ENCODE data around the gene ANO8. TPM values are rescaled to one million over a fixed set of nuclear protein-coding genes. Genes with fewer than 3 reads are reported as not detected.

The ANO8 gene
- total RNA-seq, 1 experiment from 2014 or later = 12.1 TPM

- DNase-seq (no peak), ATAC-seq (no peak)
- Histone ChIP-seq H3F3A (ENCODE audit: low read length, unreplicated experiment) (no peaks in the 10 kb centered on the region), H3K4me3 (ENCODE audit: low read length) (no peak overlapping the region), H4K20me1 (ENCODE audit: low read length) (no peaks in the 10 kb centered on the region), H3K4me1 (ENCODE audit: insufficient read depth, low read length) (peaks cover 10% of the 10 kb centered on the region; the same call in 1 of the 2 replicates), H3K4me2 (ENCODE audit: low read length) (no peak overlapping the region), H3K79me2 (ENCODE audit: low read length) (no peaks in the 10 kb centered on the region), H2AFZ (ENCODE audit: low read length) (no peak overlapping the region), H3K9me2 (replicated peaks; ENCODE audit: low read length) (no peaks in the 10 kb centered on the region), H3K9me3 (ENCODE audit: low read length) (no peaks in the 10 kb centered on the region), H3K27ac (ENCODE audit: low read length) (no peak overlapping the region), H3K9ac (ENCODE audit: low read length) (no peak overlapping the region), H3K27me3 (ENCODE audit: low read length) (no peaks in the 10 kb centered on the region), H3K36me3 (ENCODE audit: low read depth, low read length) (no peaks in the 10 kb centered on the region)
- ChIA-PET POLR2A (ENCODE audit: unreplicated experiment) (no interaction called here), CTCF (interaction anchor here (0.5 kb wide), 1 partner anchor 39 kb away, joined by 3 read pairs; no protein-coding TSS in a partner anchor)
- TF ChIP-seq EZH2 (IDR thresholded peaks at IDR 0.05; ENCODE audit: low read length, unreplicated experiment) (no peak), EZH2phosphoT487 (IDR thresholded peaks at IDR 0.05; ENCODE audit: borderline replicate concordance, low read length) (no peak), CTCF (conservative IDR thresholded peaks at IDR 0.05; ENCODE audit: low read depth, low read length) (no peak)
- BruUV-seq (replicated peaks) = no TSS peak
- intact Hi-C loops (cut with micrococcal nuclease) = no loop called here
These were observed 12.7 kb upstream of the ANO8 start for GRCh38 chr19:17347361-17347760.

DNA sequence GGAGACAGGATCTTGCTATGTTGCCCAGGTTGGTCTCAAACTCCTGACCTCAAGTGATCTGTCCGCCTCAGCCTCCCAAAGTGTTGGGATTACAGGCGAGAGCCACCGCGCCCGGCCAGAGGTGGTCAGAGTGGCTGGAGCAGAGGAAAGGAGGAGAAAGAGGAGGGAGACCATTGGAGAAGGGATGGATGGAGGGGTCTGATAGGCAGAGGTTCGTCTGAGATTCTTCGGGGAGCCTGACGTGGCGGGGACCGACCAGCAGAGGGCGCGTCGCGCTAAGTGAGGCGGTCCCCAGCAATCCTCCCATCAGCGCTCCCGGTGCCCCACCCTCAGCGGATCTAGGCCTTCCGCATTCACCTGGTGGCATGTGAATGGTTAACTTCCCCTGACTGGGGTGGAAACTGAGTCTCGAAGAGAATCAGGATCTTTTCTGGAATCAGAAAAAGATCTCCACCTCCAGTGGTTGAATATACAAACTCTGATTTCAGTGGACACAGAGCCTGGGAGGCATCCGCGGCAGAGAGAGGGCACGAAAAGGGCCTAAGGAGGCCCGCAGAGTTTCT lies 11.5 kb upstream of the ANO8 start:
- DNase-seq = peak; percentile 79
- H3K4me1 ChIP-seq (ENCODE audit: insufficient read depth, low read length) = peaks cover 10% of the 10 kb centered on the region; the same call in 1 of the 2 replicates
- TSS peak; percentile 16 for BruUV-seq (replicated peaks)
- H3K9me3 ChIP-seq (ENCODE audit: low read length) = no peaks in the 10 kb centered on the region
- ATAC-seq = peak; percentile 87
- no peak overlapping the region for H3K27ac ChIP-seq (ENCODE audit: low read length)
- H2AFZ ChIP-seq (ENCODE audit: low read length) = 0 out of 2 replicates have a peak overlapping the region, but pooled peaks have one; percentile 28
- no peaks in the 10 kb centered on the region for H4K20me1 ChIP-seq (ENCODE audit: low read length)
- peaks cover 4% of the 10 kb centered on the region; the same call in 1 of the 2 replicates for H3K36me3 ChIP-seq (ENCODE audit: low read depth, low read length)
- intact Hi-C loops (cut with micrococcal nuclease) = loop anchor here (1.0 kb wide), 3 partner anchors 40 to 120 kb away; no protein-coding TSS in a partner anchor
- no peak overlapping the region for H3K9ac ChIP-seq (ENCODE audit: low read length)
- no peak overlapping the region for H3K4me2 ChIP-seq (ENCODE audit: low read length)
- no peaks in the 10 kb centered on the region for H3F3A ChIP-seq (ENCODE audit: low read length, unreplicated experiment)
- no peaks in the 10 kb centered on the region for H3K27me3 ChIP-seq (ENCODE audit: low read length)
- TF ChIP-seq EZH2 (IDR thresholded peaks at IDR 0.05; ENCODE audit: low read length, unreplicated experiment) = no peak
- TF ChIP-seq CTCF (conservative IDR thresholded peaks at IDR 0.05; ENCODE audit: low read depth, low read length) = peak; percentile 85
- H3K9me2 ChIP-seq (replicated peaks; ENCODE audit: low read length) = no peaks in the 10 kb centered on the region
- no peak overlapping the region for H3K4me3 ChIP-seq (ENCODE audit: low read length)
- CTCF ChIA-PET = interaction anchor here (1.2 kb wide), 1 partner anchor 40 kb away, joined by 9 read pairs; no protein-coding TSS in a partner anchor
- H3K79me2 ChIP-seq (ENCODE audit: low read length) = 0 out of 2 replicates have a peak, but pooled peaks cover 4% of the 10 kb centered on the region
- POLR2A ChIA-PET (ENCODE audit: unreplicated experiment) = interaction anchor here (0.7 kb wide), 1 partner anchor 228 kb away, joined by 26 read pairs; no protein-coding TSS in a partner anchor

- no peak for ATAC-seq
- H3K36me3 ChIP-seq (ENCODE audit: low read depth, low read length) = peaks cover 11% of the 10 kb centered on the region; the same call in 1 of the 2 replicates
- H3K27me3 ChIP-seq (ENCODE audit: low read length) = no peaks in the 10 kb centered on the region
- peaks cover 9% of the 10 kb centered on the region for H3K4me1 ChIP-seq (ENCODE audit: insufficient read depth, low read length)
- H4K20me1 ChIP-seq (ENCODE audit: low read length) = no peaks in the 10 kb centered on the region
- H2AFZ ChIP-seq (ENCODE audit: low read length) = no peak overlapping the region
- no peak overlapping the region for H3K9ac ChIP-seq (ENCODE audit: low read length)
- DNase-seq = no peak
- intact Hi-C loops (cut with micrococcal nuclease) = no loop called here
- CTCF ChIA-PET = no interaction called here
- H3K27ac ChIP-seq (ENCODE audit: low read length) = no peak overlapping the region
- POLR2A ChIA-PET (ENCODE audit: unreplicated experiment) = no interaction called here
- H3K9me3 ChIP-seq (ENCODE audit: low read length) = no peaks in the 10 kb centered on the region
- H3K79me2 ChIP-seq (ENCODE audit: low read length) = peaks cover 30% of the 10 kb centered on the region
- no peak for TF ChIP-seq EZH2phosphoT487 (IDR thresholded peaks at IDR 0.05; ENCODE audit: borderline replicate concordance, low read length)
- TF ChIP-seq EZH2 (IDR thresholded peaks at IDR 0.05; ENCODE audit: low read length, unreplicated experiment) = no peak
- no peak for TF ChIP-seq CTCF (conservative IDR thresholded peaks at IDR 0.05; ENCODE audit: low read depth, low read length)
- H3K4me3 ChIP-seq (ENCODE audit: low read length) = no peak overlapping the region
- H3F3A ChIP-seq (ENCODE audit: low read length, unreplicated experiment) = no peaks in the 10 kb centered on the region
- BruUV-seq (replicated peaks) = no TSS peak
- no peak overlapping the region for H3K4me2 ChIP-seq (ENCODE audit: low read length)
- H3K9me2 ChIP-seq (replicated peaks; ENCODE audit: low read length) = no peaks in the 10 kb centered on the region
These were observed 7.2 kb upstream of the ANO8 start for GRCh38 chr19:17341845-17342244.
